HG02610 (cell line): ENCODE measurements around the gene CCDC89.
"Not testable (repeated sequence)": the region's sequence is repeated elsewhere in the genome, so short reads cannot be mapped to it uniquely, and the experiment has no call there.

ENCODE experiments used
- ATAC-seq: cut with Tn5 transposase; IDR thresholded peaks from one replicate; pipeline ENCODE4 v1.9.1; 2021; ENCODE audit warnings: mild to moderate bottlenecking, moderate library complexity; ENCODE audit not compliant: unreplicated experiment

CCDC89 gene

DNA sequence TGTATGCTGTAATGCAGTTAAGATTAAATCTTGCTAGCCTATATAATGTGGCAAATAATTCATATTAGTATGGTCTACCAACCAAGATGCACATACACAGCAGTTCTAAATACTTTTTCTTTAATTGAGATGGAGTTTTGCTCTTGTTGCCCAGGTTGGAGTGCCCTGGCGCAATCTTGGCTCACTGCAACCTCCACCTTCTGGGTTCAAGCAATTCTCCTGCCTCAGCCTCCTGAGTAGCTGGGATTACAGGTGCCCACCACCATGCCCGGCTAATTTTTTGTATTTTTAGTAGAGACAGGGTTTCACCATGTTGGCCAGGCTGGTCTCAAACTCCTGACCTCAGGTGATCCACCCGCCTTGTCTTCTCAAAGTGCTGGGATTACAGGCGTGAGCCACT, 31.7 kb downstream of the CCDC89 start:
- not testable (repeated sequence) for ATAC-seq

DNA sequence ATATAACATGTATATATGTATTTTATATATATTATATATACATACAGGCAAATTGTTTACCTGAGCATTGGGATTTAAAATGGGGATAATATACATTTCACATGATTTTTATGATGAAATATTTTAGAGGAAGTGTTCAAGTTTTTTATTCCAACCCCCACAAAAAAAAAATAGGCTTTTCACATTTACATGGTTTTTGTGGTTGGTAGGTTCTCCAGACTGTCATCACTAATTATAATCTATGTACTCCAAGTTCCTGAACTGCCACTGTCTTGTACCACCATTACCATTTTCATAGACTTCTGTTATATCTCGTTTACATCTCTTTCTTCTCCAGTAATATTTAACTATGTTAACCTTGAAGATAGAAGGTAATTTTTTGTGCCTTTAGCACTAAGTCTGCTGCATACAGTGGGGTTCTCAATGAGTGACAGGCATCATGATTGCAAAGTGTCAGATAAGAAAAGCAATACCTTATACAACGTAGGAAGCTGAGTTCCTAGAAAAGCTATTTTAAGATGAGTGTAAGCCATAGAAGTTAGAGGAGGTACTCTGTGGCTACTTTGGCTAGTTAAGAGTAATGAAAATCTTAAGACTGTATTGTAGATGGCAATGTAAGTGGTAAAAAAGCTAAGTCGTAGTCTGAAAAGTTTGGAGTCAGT, 33.1 kb downstream of the CCDC89 start:
- ATAC-seq = no peak

DNA sequence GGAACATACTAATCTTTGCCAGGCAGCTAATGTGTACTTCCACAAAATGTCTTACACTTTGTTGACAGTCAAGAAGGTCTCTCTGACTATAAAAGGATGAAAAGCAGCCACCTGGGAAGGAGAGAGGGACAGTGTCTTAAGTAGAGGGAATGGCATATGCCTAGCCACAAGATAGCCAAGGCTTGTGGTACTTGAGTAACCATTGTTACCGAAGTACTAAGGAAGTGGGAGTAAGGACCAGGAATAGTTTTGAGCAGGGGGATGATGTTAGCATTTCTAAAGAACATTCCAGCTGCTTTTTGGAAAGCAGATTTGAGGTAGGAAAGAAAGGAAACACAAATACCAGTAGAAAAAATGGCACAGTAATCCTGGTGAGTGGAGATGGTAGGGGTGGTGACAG, 34.9 kb downstream of the CCDC89 start:
- ATAC-seq = no peak

DNA sequence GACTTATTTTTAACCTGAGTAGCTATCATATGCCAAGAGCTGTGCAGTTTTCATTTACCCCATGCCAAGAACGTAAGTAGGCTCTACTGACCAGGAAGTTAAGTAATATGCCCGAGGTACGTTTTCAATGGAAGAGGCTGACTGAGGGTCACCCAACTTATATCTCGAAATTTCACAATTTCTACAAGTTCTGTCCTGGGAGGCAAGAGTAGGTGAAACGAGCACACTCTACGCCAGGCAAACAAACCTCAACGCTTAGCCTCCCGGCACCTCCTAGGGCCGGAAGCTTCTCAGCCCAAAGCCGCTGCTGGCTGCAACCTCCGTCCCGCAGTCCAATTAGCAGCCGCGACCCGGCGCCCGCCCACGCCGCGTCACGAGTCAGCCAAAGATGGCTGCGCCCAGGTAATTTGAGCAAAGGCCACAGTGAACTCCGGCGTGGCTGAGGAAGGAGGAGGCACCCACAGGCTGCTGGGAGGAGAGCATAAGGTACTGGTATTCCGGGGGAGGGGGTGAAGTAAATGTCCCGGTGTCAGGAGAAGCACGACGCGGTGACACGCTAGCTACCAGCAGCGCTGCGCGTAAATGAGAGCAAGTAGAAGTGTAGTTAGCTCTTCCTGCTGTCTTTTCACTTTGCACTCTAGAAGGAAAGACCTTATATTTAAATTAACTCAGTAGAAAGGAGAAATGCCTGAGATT, 38.2 kb downstream of the CCDC89 start, which contains the start of gene TMEM126A:
Gene TMEM126A, plus strand, starts transcription at position 364 of the 696 bp plus-strand sequence. CDS start 2,289 bp downstream, outside the sequence.
- peak; percentile 100 for ATAC-seq

DNA sequence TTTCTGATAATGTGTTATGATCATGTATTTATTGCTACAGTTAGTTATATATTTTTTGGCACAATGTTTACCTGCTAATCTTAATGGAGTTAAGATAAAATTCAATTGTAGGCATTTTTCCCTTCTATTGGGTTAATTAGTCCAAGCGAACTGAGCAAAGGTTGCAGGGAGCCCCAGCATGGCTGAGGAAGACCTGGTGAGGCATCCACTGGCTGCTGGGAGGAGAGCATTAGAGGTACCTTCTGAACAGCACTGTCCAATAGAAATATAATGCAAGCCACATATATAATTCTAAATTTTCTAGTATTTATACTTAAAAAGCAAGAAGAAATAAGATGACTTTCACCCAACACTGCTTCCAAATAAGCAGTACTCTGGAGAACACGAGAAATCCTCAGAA, 38.9 kb downstream of the CCDC89 start:
- ATAC-seq = no peak

DNA sequence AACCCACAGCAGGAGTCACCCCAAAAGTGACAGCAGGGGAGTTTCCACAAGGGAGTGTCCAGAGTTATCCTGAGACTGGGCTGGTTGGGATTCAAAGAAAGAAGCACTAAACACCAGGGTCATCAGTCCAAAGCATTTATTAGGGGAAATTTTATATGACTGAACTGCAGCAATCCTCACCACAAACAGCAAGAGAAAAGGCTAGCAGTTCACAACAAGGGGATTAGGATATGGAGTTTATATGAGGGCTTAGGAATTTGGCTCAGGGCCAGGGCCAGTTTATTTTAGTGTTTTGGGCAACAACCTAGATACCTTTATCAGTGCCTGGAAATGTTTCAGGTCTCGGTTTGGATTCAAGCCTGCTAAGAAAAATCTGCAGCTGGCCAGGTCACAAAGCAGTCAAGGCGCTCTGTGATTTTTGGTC, 42.8 kb downstream of the CCDC89 start:
- ATAC-seq = no peak

DNA sequence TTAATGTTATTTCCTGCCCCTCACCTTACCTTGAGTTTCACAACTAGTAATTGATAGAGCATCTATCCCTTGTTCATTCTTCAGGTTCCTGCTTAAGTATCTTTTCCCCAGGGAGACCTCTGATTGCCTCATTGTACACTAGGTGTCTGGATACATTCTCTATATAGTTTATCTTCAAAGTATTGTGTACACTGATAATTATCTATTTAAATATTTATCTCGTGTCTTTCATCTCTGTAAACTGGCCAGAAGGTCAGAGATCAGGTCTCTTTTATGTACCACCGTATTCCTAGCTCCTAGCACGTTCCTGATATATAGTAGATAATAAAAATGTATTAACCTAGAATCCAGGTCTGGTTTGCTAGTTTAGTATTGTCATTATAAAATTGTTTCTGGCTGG, 51.2 kb downstream of the CCDC89 start:
- ATAC-seq = no peak
